HFFc6 (cell line): ENCODE results near the gene ARPC4. TPM values are rescaled to one million over a fixed set of nuclear protein-coding genes. Genes with fewer than 3 reads are reported as not detected.
"Not testable (repeated sequence)": the region's sequence is repeated elsewhere in the genome, so short reads cannot be mapped to it uniquely, and the experiment has no call there.

Experiments
- DNase-seq: peaks from one replicate; pipeline ENCODE4 v3.0.0-alpha.2; 2018
- H3K27ac Mint-ChIP-seq: 2 replicates; pipeline ENCODE4 v1.8.0; 2020; ENCODE audit warnings: mild to moderate bottlenecking, mixed read lengths
- H3K27me3 Mint-ChIP-seq: 2 replicates; pipeline ENCODE4 v1.8.0; 2021; ENCODE audit warnings: mild to moderate bottlenecking, moderate library complexity, mixed read lengths; ENCODE audit not compliant: insufficient read depth
- H3K36me3 Mint-ChIP-seq: 2 replicates; pipeline ENCODE4 v1.8.0; 2021; ENCODE audit warnings: low read depth, mixed read lengths
- H3K4me1 Mint-ChIP-seq: 2 replicates; pipeline ENCODE4 v1.8.0; 2020; ENCODE audit warnings: low read depth, mixed read lengths
- H3K4me3 Mint-ChIP-seq: 2 replicates; pipeline ENCODE4 v1.8.0; 2020; ENCODE audit warnings: mild to moderate bottlenecking, moderate library complexity, mixed read lengths
- H3K9me3 Mint-ChIP-seq: 2 replicates; pipeline ENCODE4 v1.8.0; 2020; ENCODE audit warnings: mild to moderate bottlenecking, mixed read lengths
- total RNA-seq, 6 experiments: library from RNA; stranded (reverse); fragmentation: NEBNext Ultra II Directional; extraction: Animal tissue kit (Norgen Biotek cat#: 25700); gene quantifications; 2 replicates in 1 of 6; 3 replicates in 5 of 6; pipeline ENCODE4 v1.2.3, GENCODE V29; 2021
- TF ChIP-seq, protein P1 (sequence below): fragments of 200-600 bp; sonication (generic); IDR thresholded peaks from 2 replicates; pipeline ENCODE4 v1.5.0; 2021; ENCODE audit warnings: antibody characterized with exemption, mild to moderate bottlenecking

Gene ARPC4
- total RNA-seq, 6 experiments from 2014 or later, result 252 to 303 (median 266) TPM

DNA sequence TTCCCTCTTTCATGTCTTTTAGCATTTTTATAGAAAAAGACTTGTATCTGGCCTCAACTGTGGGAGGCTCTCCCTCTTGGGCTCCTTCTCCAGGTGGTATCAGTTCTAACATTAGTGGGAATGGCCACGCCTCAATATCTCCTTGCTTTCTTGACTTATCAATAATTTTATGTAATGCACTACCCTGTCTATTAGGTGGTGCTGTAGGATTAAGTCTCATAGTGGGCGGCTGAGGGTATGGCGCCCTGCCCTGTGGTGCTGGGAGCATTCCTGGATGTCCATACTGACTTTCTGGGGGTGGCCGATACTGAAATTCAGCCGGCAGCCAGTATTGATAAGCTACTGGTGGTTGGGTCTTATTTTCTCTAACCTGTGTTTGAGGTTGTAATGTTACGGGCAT is 59.6 kb downstream of the ARPC4 start:
- H3K4me3 Mint-ChIP-seq, result no peak overlapping the region
- no peak for DNase-seq
- H3K4me1 Mint-ChIP-seq, result no peaks in the 10 kb centered on the region
- peaks cover 4% of the 10 kb centered on the region for H3K27me3 Mint-ChIP-seq
- no peaks in the 10 kb centered on the region for H3K36me3 Mint-ChIP-seq
- no peak overlapping the region for H3K27ac Mint-ChIP-seq
- H3K9me3 Mint-ChIP-seq, result no peaks in the 10 kb centered on the region
- TF ChIP-seq, protein P1, sequence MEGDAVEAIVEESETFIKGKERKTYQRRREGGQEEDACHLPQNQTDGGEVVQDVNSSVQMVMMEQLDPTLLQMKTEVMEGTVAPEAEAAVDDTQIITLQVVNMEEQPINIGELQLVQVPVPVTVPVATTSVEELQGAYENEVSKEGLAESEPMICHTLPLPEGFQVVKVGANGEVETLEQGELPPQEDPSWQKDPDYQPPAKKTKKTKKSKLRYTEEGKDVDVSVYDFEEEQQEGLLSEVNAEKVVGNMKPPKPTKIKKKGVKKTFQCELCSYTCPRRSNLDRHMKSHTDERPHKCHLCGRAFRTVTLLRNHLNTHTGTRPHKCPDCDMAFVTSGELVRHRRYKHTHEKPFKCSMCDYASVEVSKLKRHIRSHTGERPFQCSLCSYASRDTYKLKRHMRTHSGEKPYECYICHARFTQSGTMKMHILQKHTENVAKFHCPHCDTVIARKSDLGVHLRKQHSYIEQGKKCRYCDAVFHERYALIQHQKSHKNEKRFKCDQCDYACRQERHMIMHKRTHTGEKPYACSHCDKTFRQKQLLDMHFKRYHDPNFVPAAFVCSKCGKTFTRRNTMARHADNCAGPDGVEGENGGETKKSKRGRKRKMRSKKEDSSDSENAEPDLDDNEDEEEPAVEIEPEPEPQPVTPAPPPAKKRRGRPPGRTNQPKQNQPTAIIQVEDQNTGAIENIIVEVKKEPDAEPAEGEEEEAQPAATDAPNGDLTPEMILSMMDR, result no peak

DNA sequence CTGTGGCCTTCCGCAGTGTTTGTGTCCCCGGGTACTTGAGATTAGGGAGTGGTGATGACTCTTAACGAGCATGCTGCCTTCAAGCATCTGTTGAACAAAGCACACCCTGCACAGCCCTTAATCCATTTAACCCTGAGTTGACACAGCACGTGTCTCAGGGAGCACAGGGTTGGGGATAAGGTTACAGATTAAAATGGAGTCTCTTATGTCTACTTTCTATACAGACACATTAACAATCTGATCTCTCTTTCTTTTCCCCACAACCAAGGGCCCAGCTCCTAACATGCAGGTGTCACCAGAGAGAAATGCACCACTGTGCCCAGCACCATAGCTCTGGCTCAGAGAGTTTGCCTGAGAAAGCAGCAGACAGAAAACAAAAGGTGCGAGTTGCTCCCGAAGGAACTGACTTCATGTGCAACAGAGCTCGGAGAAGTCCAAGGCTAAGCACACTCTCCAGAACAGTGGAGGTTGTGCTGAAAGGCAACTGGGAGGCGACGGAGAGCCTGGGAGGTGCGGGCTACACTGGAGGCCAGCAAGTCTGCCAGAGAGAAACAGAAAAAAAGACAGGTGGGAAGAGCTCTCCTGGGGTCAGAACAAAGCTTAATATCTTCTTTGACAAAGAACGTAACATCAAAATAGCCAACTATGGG is 61.5 kb downstream of the ARPC4 start:
- H3K27me3 Mint-ChIP-seq, H3K36me3 Mint-ChIP-seq, DNase-seq, H3K9me3 Mint-ChIP-seq, H3K27ac Mint-ChIP-seq, H3K4me3 Mint-ChIP-seq, H3K4me1 Mint-ChIP-seq: not testable (repeated sequence)

DNA sequence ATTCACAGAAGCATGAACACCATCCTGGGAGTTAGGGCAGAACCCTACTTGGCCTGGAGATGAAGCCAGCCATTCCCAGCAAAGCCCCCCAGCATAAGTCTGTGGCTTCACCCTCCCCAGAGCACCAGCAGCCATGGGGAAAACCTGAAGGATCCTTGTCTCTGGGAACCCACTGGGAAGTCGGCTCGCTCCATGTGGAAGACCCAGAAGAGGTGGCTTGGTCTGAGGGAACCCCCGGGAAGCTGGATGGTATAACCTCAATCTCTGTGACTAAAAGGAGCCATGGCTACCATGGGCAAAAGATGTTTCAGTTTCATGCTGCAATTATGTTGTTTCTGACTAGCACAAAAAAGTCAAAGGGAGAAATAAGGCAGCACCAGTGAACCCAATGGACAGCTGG is 62.7 kb downstream of the ARPC4 start:
- no peaks in the 10 kb centered on the region for H3K4me1 Mint-ChIP-seq
- no peak for DNase-seq
- H3K27me3 Mint-ChIP-seq, result peaks cover 4% of the 10 kb centered on the region
- H3K4me3 Mint-ChIP-seq, result no peak overlapping the region
- H3K36me3 Mint-ChIP-seq, result no peaks in the 10 kb centered on the region
- H3K27ac Mint-ChIP-seq, result no peak overlapping the region
- TF ChIP-seq, protein P1, result no peak
- no peaks in the 10 kb centered on the region for H3K9me3 Mint-ChIP-seq

Other genes starting within 250 kb of the ARPC4 start
- not detected for gene LHFPL4, start 239.3 kb upstream of the ARPC4 start, total RNA-seq
- 10 to 100 TPM; 23.5 to 31.0 (median 28.2) TPM for gene MTMR14, start 143.6 kb upstream of the ARPC4 start, total RNA-seq
- gene CPNE9, start 89.2 kb upstream of the ARPC4 start, total RNA-seq, result not detected
- gene BRPF1, start 61.3 kb upstream of the ARPC4 start, total RNA-seq, result 10 to 100 TPM; 14.4 to 18.4 (median 17.1) TPM
- 10 to 100 TPM; 17.7 to 26.2 (median 23.7) TPM for gene OGG1, start 43.1 kb upstream of the ARPC4 start, total RNA-seq
- 10 to 100 TPM; 22.1 to 33.0 (median 28.8) TPM for gene CAMK1, start 23.1 kb upstream of the ARPC4 start, total RNA-seq
- 10 to 100 TPM; 69.2 to 84.9 (median 77.0) TPM for gene TADA3, start 609 bp upstream of the ARPC4 start, total RNA-seq
- 10 to 100 TPM; 14.1 to 20.5 (median 16.0) TPM for gene TTLL3, start 17.2 kb downstream of the ARPC4 start, total RNA-seq
- gene RPUSD3, start 50.9 kb downstream of the ARPC4 start, total RNA-seq, result 10 to 100 TPM; 35.4 to 42.3 (median 38.2) TPM
- not detected for gene CIDEC, start 87.2 kb downstream of the ARPC4 start, total RNA-seq
- 10 to 100 TPM; 23.9 to 28.7 (median 26.5) TPM for gene JAGN1, start 97.5 kb downstream of the ARPC4 start, total RNA-seq
- under 1 TPM; 0.51 to 0.80 (median 0.65) TPM for gene IL17RE, start 109.8 kb downstream of the ARPC4 start, total RNA-seq
- gene IL17RC, start 124.0 kb downstream of the ARPC4 start, total RNA-seq, result 10 to 100 TPM; 26.3 to 33.6 (median 29.6) TPM
- gene CRELD1, start 140.8 kb downstream of the ARPC4 start, total RNA-seq, result 10 to 100 TPM; 11.3 to 22.6 (median 12.4) TPM
- gene PRRT3, start 159.3 kb downstream of the ARPC4 start, total RNA-seq, result 1 to 10 TPM; 4.3 to 9.2 (median 7.7) TPM
- 100 to 1,000 TPM in 2 of 6 experiments, 10 to 100 TPM in 4; 82.3 to 119 (median 96.5) TPM for gene EMC3, start 193.8 kb downstream of the ARPC4 start, total RNA-seq
- gene FANCD2, start 233.4 kb downstream of the ARPC4 start, total RNA-seq, result 10 to 100 TPM in 5 of 6 experiments, 1 to 10 TPM in 1; 9.7 to 21.7 (median 17.5) TPM